Mesenchymal stem cell (in vitro differentiated cells and primary cell): ENCODE measurements around the gene NOP16.

Experiments
- DNase-seq: peaks from one replicate; pipeline ENCODE4 v3.0.0-alpha.2; 2013
- H2AFZ ChIP-seq: one replicate; pipeline ENCODE4 v1.6.1; 2013; ENCODE audit warnings: low read depth, mild to moderate bottlenecking, control low read depth, inconsistent platforms, low read length, moderate library complexity
- H2AK5ac ChIP-seq: 2 replicates; pipeline ENCODE4 v1.6.1; 2013; ENCODE audit warnings: low read length, moderate library complexity, mild to moderate bottlenecking, inconsistent platforms; ENCODE audit not compliant: severe bottlenecking
- H2BK120ac ChIP-seq: one replicate; pipeline ENCODE4 v1.6.1; 2013; ENCODE audit warnings: low read depth, mild to moderate bottlenecking, inconsistent platforms, low read length, moderate library complexity
- H2BK12ac ChIP-seq, 2 experiments: one replicate each; pipeline ENCODE4 v1.6.1; 2013; ENCODE audit warnings: inconsistent platforms in 2 of 2, low read length in 2 of 2, mild to moderate bottlenecking in 2 of 2, moderate library complexity in 2 of 2, control low read depth in 1 of 2
- H2BK15ac ChIP-seq: one replicate; pipeline ENCODE4 v1.6.1; 2013; ENCODE audit warnings: mild to moderate bottlenecking, low read depth, inconsistent platforms; ENCODE audit not compliant: poor library complexity, severe bottlenecking
- H2BK5ac ChIP-seq: 2 replicates; pipeline ENCODE4 v1.6.1; 2013; ENCODE audit warnings: low read depth, mild to moderate bottlenecking, low read length, control low read depth, inconsistent platforms; ENCODE audit not compliant: poor library complexity, severe bottlenecking
- H3K14ac ChIP-seq, 2 experiments: one replicate each; pipeline ENCODE4 v1.6.1; 2013; ENCODE audit warnings: inconsistent platforms in 2 of 2, low read length in 2 of 2, control low read depth in 1 of 2, mild to moderate bottlenecking in 1 of 2, moderate library complexity in 1 of 2
- H3K18ac ChIP-seq, 2 experiments: one replicate each; pipeline ENCODE4 v1.6.1; 2013; ENCODE audit warnings: inconsistent platforms in 2 of 2, low read length in 2 of 2, control low read depth in 1 of 2, low read depth in 1 of 2, mild to moderate bottlenecking in 1 of 2
- H3K23ac ChIP-seq, 2 experiments: one replicate each; pipeline ENCODE4 v1.6.1; 2013; ENCODE audit warnings: inconsistent platforms in 2 of 2, low read length in 2 of 2, mild to moderate bottlenecking in 2 of 2, moderate library complexity in 2 of 2, control low read depth in 1 of 2
- H3K27ac ChIP-seq: 2 replicates; pipeline ENCODE4 v1.5.1; 2013; ENCODE audit warnings: mild to moderate bottlenecking, moderate library complexity, low read length, control low read depth, inconsistent platforms; ENCODE audit not compliant: poor library complexity, severe bottlenecking
- H3K27me3 ChIP-seq, 2 experiments: 2 replicates each; pipeline versions ENCODE4 v1.6.1 to v1.7.0; 2013; ENCODE audit warnings: low read length in 2 of 2, mild to moderate bottlenecking in 2 of 2, moderate library complexity in 2 of 2, control low read depth in 1 of 2, inconsistent platforms in 1 of 2; ENCODE audit not compliant: control insufficient read depth in 1 of 2, insufficient read depth in 1 of 2
- H3K36me3 ChIP-seq, 2 experiments: 2 replicates each; pipeline versions ENCODE4 v1.6.1 to v1.7.0; 2013; ENCODE audit warnings: low read length in 2 of 2, control low read depth in 1 of 2, inconsistent platforms in 1 of 2, low read depth in 1 of 2, mild to moderate bottlenecking in 1 of 2; ENCODE audit not compliant: insufficient read depth in 2 of 2, control insufficient read depth in 1 of 2
- H3K4ac ChIP-seq, 2 experiments: one replicate each; pipeline ENCODE4 v1.6.1; 2013; ENCODE audit warnings: inconsistent platforms in 2 of 2, low read length in 2 of 2, mild to moderate bottlenecking in 2 of 2, moderate library complexity in 2 of 2, control low read depth in 1 of 2, low read depth in 1 of 2
- H3K4me1 ChIP-seq: 2 replicates; pipeline ENCODE4 v1.6.1; 2013; ENCODE audit warnings: low read depth, low read length, control low read depth; ENCODE audit not compliant: control insufficient read depth, insufficient read depth
- H3K4me2 ChIP-seq: 2 replicates; pipeline ENCODE4 v1.6.1; 2013; ENCODE audit warnings: low read length, mild to moderate bottlenecking, inconsistent platforms; ENCODE audit not compliant: poor library complexity, severe bottlenecking
- H3K4me3 ChIP-seq, 2 experiments: 2 replicates each; pipeline versions ENCODE4 v1.5.1 to v1.7.0; 2013; ENCODE audit warnings: low read length in 2 of 2, mild to moderate bottlenecking in 2 of 2, control low read depth in 1 of 2, low read depth in 1 of 2; ENCODE audit not compliant: insufficient read depth in 1 of 2
- H3K79me1 ChIP-seq: replicated peaks from 2 replicates; pipeline ENCODE4 v1.6.1; 2013; ENCODE audit warnings: mild to moderate bottlenecking, control low read depth, low read length, inconsistent platforms; ENCODE audit not compliant: poor library complexity, severe bottlenecking
- H3K9ac ChIP-seq: 2 replicates; pipeline ENCODE4 v1.7.0; 2013; ENCODE audit warnings: mild to moderate bottlenecking, low read length, moderate library complexity
- H3K9me3 ChIP-seq: 2 replicates; pipeline ENCODE4 v1.7.0; 2013; ENCODE audit warnings: mild to moderate bottlenecking, low read length; ENCODE audit not compliant: control insufficient read depth
- H4K8ac ChIP-seq: one replicate; pipeline ENCODE4 v1.6.1; 2013; ENCODE audit warnings: inconsistent platforms, mild to moderate bottlenecking, low read length, moderate library complexity
- H4K91ac ChIP-seq: one replicate; pipeline ENCODE4 v1.6.1; 2013; ENCODE audit warnings: mild to moderate bottlenecking, low read length, inconsistent platforms
- WGBS: methylation state at CpG from one replicate; pipeline ENCODE4 v1.1.7; 2013; ENCODE audit warnings: mixed read lengths; 5-methylcytosine and 5-hydroxymethylcytosine counted together

Gene NOP16

DNA sequence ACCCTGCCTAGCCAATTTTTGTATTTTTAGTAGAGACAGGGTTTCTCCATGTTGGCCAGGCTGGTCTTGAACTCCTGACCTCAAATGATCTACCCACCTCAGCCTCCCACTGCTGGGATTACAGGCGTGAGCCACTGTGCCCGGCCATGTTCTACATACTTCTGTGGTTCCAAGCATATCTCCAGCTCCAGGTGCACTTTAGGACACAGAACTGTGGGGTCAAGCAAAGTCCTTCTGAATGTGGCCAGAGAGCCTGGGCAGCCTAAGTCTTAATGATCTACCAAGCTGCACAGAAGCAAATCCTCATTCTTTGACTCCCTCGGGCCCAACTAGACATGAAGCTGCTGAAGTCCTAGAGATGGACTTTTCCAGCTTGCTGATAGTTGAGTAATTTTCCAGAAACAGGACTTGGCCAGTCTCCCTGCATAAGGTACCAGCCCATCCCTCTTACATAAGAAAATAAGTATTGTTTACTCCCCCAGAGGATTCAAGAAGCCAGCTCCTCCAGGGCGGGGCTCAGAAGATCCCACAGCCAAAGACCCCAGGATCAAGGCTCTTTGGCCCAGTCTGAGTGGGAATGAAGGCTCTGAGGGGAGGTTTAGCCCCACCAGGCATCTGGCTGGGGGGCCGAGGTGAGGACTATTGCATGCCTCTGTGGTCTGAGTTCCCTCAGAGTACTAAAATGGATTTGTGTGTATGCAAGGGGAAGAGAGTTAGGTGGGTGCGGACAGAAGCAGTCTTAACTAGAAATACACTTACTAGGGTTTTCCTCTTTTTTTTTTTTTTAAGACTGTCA is 19.3 kb upstream of the NOP16 start:
- no peak overlapping the region for H2AFZ ChIP-seq
- H2BK120ac ChIP-seq: no peak overlapping the region
- no peak overlapping the region for H3K9ac ChIP-seq
- no peak for DNase-seq
- no peak overlapping the region for H3K23ac ChIP-seq
- H2AK5ac ChIP-seq: no peak overlapping the region
- no peak overlapping the region for H3K4ac ChIP-seq
- no peak overlapping the region for H2BK12ac ChIP-seq
- WGBS: 95% methylated on average over 6 of the region's 6 CpGs
- peaks cover 33% of the 10 kb centered on the region for H3K79me1 ChIP-seq
- H2BK5ac ChIP-seq: no peak overlapping the region
- H3K4me3 ChIP-seq: no peak overlapping the region
- H4K91ac ChIP-seq: no peak overlapping the region
- no peaks in the 10 kb centered on the region for H3K9me3 ChIP-seq
- H4K8ac ChIP-seq: no peak overlapping the region
- H3K18ac ChIP-seq: no peak overlapping the region
- H3K27me3 ChIP-seq: no peaks in the 10 kb centered on the region
- peaks cover 28 to 46% of the 10 kb centered on the region in 2 experiments for H3K36me3 ChIP-seq
- no peak overlapping the region for H3K27ac ChIP-seq
- no peak overlapping the region for H3K4me2 ChIP-seq
- H3K4me1 ChIP-seq: peaks cover 4% of the 10 kb centered on the region
- H2BK15ac ChIP-seq: no peak overlapping the region
- no peak overlapping the region for H3K14ac ChIP-seq

DNA sequence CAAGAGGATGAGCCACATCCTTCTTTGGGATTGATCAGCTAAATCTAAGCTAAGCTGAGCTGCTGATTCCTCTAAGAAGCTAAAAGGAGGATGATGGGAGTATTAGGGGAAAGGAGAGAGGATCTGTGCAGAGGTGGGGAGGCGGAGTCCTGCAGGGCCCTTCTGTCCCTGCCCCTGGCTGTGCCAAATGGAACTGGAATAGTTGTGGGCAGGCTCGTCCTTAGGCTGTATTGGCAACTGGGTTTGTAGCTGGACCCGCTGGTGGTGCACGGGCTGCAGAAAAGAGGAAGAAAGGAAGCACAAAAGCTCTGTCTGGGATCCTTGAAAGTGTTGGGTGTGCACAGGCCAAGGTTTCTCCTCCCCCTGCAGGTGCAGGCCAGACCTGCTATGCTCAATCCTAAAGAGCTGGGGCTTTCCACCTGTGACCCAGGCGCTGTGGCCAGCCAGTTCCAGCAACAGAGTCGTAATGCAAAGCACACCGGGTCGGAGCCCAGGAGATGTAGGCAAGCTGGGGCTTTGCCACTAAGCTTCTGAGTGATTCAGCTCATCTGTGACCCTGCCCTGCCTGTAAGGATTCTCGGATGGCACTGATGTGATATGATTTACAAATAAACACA is 18.1 kb upstream of the NOP16 start:
- H4K8ac ChIP-seq: no peak overlapping the region
- H3K27me3 ChIP-seq: no peaks in the 10 kb centered on the region
- WGBS: 93% methylated on average over 8 of the region's 9 CpGs
- H3K36me3 ChIP-seq: peaks cover 28 to 41% of the 10 kb centered on the region in 2 experiments
- H2AK5ac ChIP-seq: no peak overlapping the region
- no peak overlapping the region for H2BK5ac ChIP-seq
- peaks cover 32% of the 10 kb centered on the region for H3K79me1 ChIP-seq
- H3K14ac ChIP-seq: no peak overlapping the region
- no peak overlapping the region for H3K4ac ChIP-seq
- H4K91ac ChIP-seq: no peak overlapping the region
- no peak overlapping the region for H3K23ac ChIP-seq
- H2BK12ac ChIP-seq: no peak overlapping the region
- DNase-seq: no peak
- H3K4me1 ChIP-seq: peaks cover 4% of the 10 kb centered on the region
- no peak overlapping the region for H2AFZ ChIP-seq
- H2BK120ac ChIP-seq: no peak overlapping the region
- H3K9me3 ChIP-seq: no peaks in the 10 kb centered on the region
- no peak overlapping the region for H3K4me2 ChIP-seq
- H3K4me3 ChIP-seq: no peak overlapping the region
- no peak overlapping the region for H3K27ac ChIP-seq
- H2BK15ac ChIP-seq: no peak overlapping the region
- no peak overlapping the region for H3K18ac ChIP-seq
- no peak overlapping the region for H3K9ac ChIP-seq

DNA sequence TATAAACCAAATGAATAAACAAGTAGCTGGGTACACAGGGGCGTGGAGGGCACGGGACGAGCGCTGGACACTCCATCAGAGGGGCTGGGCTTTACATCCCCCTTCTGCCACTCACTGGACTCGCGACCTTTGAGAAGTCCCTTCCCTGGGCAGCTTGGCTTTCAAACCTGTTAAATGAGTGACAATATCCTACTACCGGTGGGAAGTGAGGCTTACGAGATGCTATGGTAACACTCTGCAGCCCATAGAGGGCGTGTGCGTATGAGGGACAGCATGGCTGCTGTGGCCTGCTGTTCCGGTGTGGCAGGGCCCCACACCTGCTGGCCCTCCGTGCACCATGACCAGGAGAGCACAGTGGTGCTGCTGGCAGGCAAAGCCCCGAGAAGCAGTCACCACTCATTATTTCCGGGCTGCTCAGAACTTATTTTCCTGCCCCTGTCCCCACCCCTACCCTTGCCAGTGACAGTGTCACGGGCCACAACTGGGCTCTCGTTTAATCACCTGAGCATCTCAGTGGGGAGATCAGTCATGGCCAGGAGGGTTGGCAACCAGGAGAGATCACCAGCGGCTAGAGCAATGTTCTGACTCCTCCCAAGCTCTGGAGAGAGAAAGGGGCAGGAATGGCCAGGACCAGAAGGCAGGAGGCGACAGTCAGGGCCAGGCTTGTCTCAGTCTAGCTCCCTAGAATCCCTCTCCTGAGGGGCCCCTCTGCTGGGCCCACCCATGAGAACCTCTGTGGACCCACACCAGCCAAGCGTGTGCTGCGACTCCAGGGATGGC is 17.4 kb upstream of the NOP16 start:
- 84% methylated on average over 20 of the region's 20 CpGs for WGBS
- peaks cover 4% of the 10 kb centered on the region for H3K4me1 ChIP-seq

More for the DNA sequence above, 17.4 kb upstream of the NOP16 start:
- peaks cover 28 to 43% of the 10 kb centered on the region in 2 experiments for H3K36me3 ChIP-seq
- H3K18ac ChIP-seq: no peak overlapping the region
- no peak overlapping the region for H3K4me3 ChIP-seq
- no peak overlapping the region for H4K91ac ChIP-seq
- H2BK5ac ChIP-seq: no peak overlapping the region
- no peak overlapping the region for H2AFZ ChIP-seq
- H3K4ac ChIP-seq: no peak overlapping the region
- H3K27me3 ChIP-seq: no peaks in the 10 kb centered on the region
- H2BK120ac ChIP-seq: no peak overlapping the region
- no peaks in the 10 kb centered on the region for H3K9me3 ChIP-seq
- H3K4me2 ChIP-seq: no peak overlapping the region
- H3K79me1 ChIP-seq: peaks cover 30% of the 10 kb centered on the region
- H3K9ac ChIP-seq: no peak overlapping the region
- no peak overlapping the region for H2BK12ac ChIP-seq
- no peak overlapping the region for H4K8ac ChIP-seq
- no peak overlapping the region for H3K23ac ChIP-seq
- no peak overlapping the region for H2BK15ac ChIP-seq
- DNase-seq: no peak
- H3K27ac ChIP-seq: no peak overlapping the region
- H2AK5ac ChIP-seq: no peak overlapping the region
- H3K14ac ChIP-seq: no peak overlapping the region
